Adrenal gland (tissue), 12 donors: Measurements from ENCODE around the gene HCN3. TPM values are rescaled to one million over a fixed set of nuclear protein-coding genes. Genes with fewer than 3 reads are reported as not detected.
"Not testable (repeated sequence)": the region's sequence is repeated elsewhere in the genome, so short reads cannot be mapped to it uniquely, and the experiment has no call there.

Source experiments
- DNase-seq, 7 donors: peaks; one replicate each; pipeline ENCODE4 v3.0.0-alpha.2; 2019 to 2020
- H3K27ac ChIP-seq, 5 donors: fragments of 200-600 bp; sonication (generic) in 4 of 5; 1 replicate in 3 of 5; 2 replicates in 2 of 5; pipeline versions ENCODE4 v1.5.1 to v1.8.0; 2016 to 2020; ENCODE audit warnings: mild to moderate bottlenecking in 1 of 5
- H3K27me3 ChIP-seq: fragments of 200-600 bp; 2 replicates; pipeline ENCODE4 v1.8.0; 2021
- H3K36me3 ChIP-seq, 2 donors: fragments of 200-600 bp; replicated peaks in 1 of 2; 1 replicate in 1 of 2; 2 replicates in 1 of 2; pipeline versions ENCODE4 v1.5.1 to v1.8.0; 2018 to 2022
- H3K4me1 ChIP-seq, 2 donors: fragments of 200-600 bp; replicated peaks in 1 of 2; 1 replicate in 1 of 2; 2 replicates in 1 of 2; pipeline versions ENCODE4 v1.5.1 to v1.8.0; 2018 to 2021
- H3K4me3 ChIP-seq, 4 donors: fragments of 200-600 bp; sonication (generic) in 3 of 4; one replicate each; pipeline ENCODE4 v1.5.1; 2016 to 2018
- H3K9me3 ChIP-seq, 3 donors: fragments of 200-600 bp; sonication (generic) in 1 of 3; replicated peaks in 1 of 3; 1 replicate in 2 of 3; 2 replicates in 1 of 3; pipeline versions ENCODE4 v1.5.1 to v1.8.0; 2016 to 2021
- CTCF ChIP-seq, 6 experiments: fragments of 450-650 bp in 4 of 6; fragments of 200-600 bp in 2 of 6; sonication (generic) in 1 of 6; IDR thresholded peaks; 1 replicate in 5 of 6; 2 replicates in 1 of 6; pipeline versions ENCODE4 v1.5.1 to v1.8.0; 2016 to 2021; ENCODE audit warnings: antibody characterized with exemption in 6 of 6, mild to moderate bottlenecking in 2 of 6, moderate library complexity in 1 of 6
- POLR2A ChIP-seq, 2 donors: fragments of 450-650 bp; IDR thresholded peaks; one replicate each; pipeline ENCODE4 v1.6.1; 2017; ENCODE audit warnings: antibody characterized with exemption in 2 of 2, mild to moderate bottlenecking in 2 of 2, moderate library complexity in 1 of 2
- WGBS, 4 donors: extraction: QIAGEN DNeasy Blood & Tissue Kit in 2 of 4; methylation state at CpG; one replicate each; pipeline versions ENCODE4 v1.1.5 to v1.1.7; 2013 to 2017; 5-methylcytosine and 5-hydroxymethylcytosine counted together
- intact Hi-C, 2 donors: fragments of 100-400 bp; cut with DNase I; formaldehyde crosslinking; loops; one replicate each; pipeline versions ENCODE4 v1.14.1 to v1.15.0; 2022 to 2023
- polyA plus RNA-seq, 3 donors: library from polyadenylated mRNA; stranded (reverse); fragments of 200-250 nt in 2 of 3; fragments of 350-450 nt in 1 of 3; fragmentation: Illumina TruSeq in 1 of 3; extraction: RNeasy Lipid Tissue Mini Kit (QIAGEN cat#74804) in 1 of 3; gene quantifications; one replicate each; pipeline ENCODE4 v1.2.3, GENCODE V29; 2013 to 2014
- total RNA-seq, 9 donors: library from RNA; depleted of rRNA in 4 of 9; stranded (reverse); fragments of >200 nt in 4 of 9; fragments of 120-200 nt in 1 of 9; fragmentation: NEBNext Ultra II Directional in 1 of 9; extraction: Animal tissue kit (Norgen Biotek cat#: 25700) in 1 of 9; gene quantifications; one replicate each; pipeline versions ENCODE4 v1.1.0 to v1.2.4, GENCODE V29; 2013 to 2023
- donor health status: healthy with polysubstance abuse.
- donor health status: Bipolar disorder and iron deficiency.
- donor health status: DM: yes; HTN: yes; CAD: no.
- donor health status: DM: no; HTN: no; CAD: no.
- donor health status: DM: no; HTN: no; CAD: no.
- donor health status: DM: yes; HTN: yes; CAD: no.

The HCN3 gene
- total and polyA plus RNA-seq, 12 donors = 1.0 to 14.5 (median 3.7) TPM

- H3K4me3 ChIP-seq = no peak overlapping the region
- H3K4me1 ChIP-seq = peaks cover 6 to 12% of the 10 kb centered on the region in 2 donors
- no peaks in the 10 kb centered on the region for H3K9me3 ChIP-seq
- TF ChIP-seq CTCF (IDR thresholded peaks at IDR 0.05) (no peak), POLR2A (IDR thresholded peaks at IDR 0.05) (no peak)
- DNase-seq = no peak
- no peaks in the 10 kb centered on the region for H3K27me3 ChIP-seq
- intact Hi-C loops = no loop called here
- WGBS, 4 donors = 83 to 90% (median 84%) methylated on average over 4 of the region's 4 CpGs
- no peak overlapping the region for H3K27ac ChIP-seq
- peaks cover 0 to 47% of the 10 kb centered on the region in 2 donors for H3K36me3 ChIP-seq
Observed at GRCh38 chr1:155327981-155328380, 50.7 kb downstream of the HCN3 start.

GRCh38 chr1:155328856-155329255 is 51.6 kb downstream of the HCN3 start:
- H3K27me3 ChIP-seq, H3K4me3 ChIP-seq, intact Hi-C loops, DNase-seq, H3K27ac ChIP-seq, H3K9me3 ChIP-seq: not testable (repeated sequence)
- peaks cover 0 to 50% of the 10 kb centered on the region in 2 donors for H3K36me3 ChIP-seq
- peaks cover 5 to 12% of the 10 kb centered on the region in 2 donors for H3K4me1 ChIP-seq
- 86 to 93% (median 87%) methylated on average over 7 of the region's 7 CpGs for WGBS, 4 donors

- intact Hi-C loops = no loop called here
- TF ChIP-seq POLR2A (IDR thresholded peaks at IDR 0.05) = no peak
- TF ChIP-seq CTCF (IDR thresholded peaks at IDR 0.05) = no peak
- H3K4me1 ChIP-seq = peaks cover 5 to 10% of the 10 kb centered on the region in 2 donors
- no peak overlapping the region for H3K4me3 ChIP-seq
- 86 to 93% (median 90%) methylated on average over 5 to 11 of the region's 11 CpGs for WGBS, 4 donors
- peaks cover 0 to 60% of the 10 kb centered on the region in 2 donors for H3K36me3 ChIP-seq
- peak in 1 of 7 donors; percentile 50 for DNase-seq
- H3K27me3 ChIP-seq = no peaks in the 10 kb centered on the region
- no peak overlapping the region for H3K27ac ChIP-seq
- no peaks in the 10 kb centered on the region for H3K9me3 ChIP-seq
Observed at GRCh38 chr1:155329980-155330598, 52.8 kb downstream of the HCN3 start.

GRCh38 chr1:155334962-155335361 is 57.7 kb downstream of the HCN3 start:
- H3K27ac ChIP-seq = no peak overlapping the region
- WGBS, 4 donors = 61 to 75% (median 69%) methylated on average over 1 of the region's 1 CpG
- no peaks in the 10 kb centered on the region for H3K9me3 ChIP-seq
- no peak overlapping the region for H3K4me3 ChIP-seq
- no peaks in the 10 kb centered on the region for H3K27me3 ChIP-seq
- no peak for DNase-seq
- H3K4me1 ChIP-seq = no peaks in the 10 kb centered on the region
- H3K36me3 ChIP-seq = peaks cover 0 to 74% of the 10 kb centered on the region in 2 donors
- intact Hi-C loops = no loop called here
- TF ChIP-seq POLR2A (IDR thresholded peaks at IDR 0.05) (no peak), CTCF (IDR thresholded peaks at IDR 0.05) (no peak)

Other genes with a start within 250 kb of the HCN3 start
- gene DCST2, start 243.7 kb upstream of the HCN3 start, total RNA-seq = 1 to 10 TPM in 3 of 9 donors, under 1 TPM in 4, not detected in 2; 0.14 to 2.4 (median 0.90) TPM
- 10 to 100 TPM in 1 of 3 donors, 1 to 10 TPM in 1, under 1 TPM in 1; 0.24 to 15.2 (median 8.5) TPM for gene DCST2, start 243.7 kb upstream of the HCN3 start, polyA plus RNA-seq
- gene DCST1, start 243.6 kb upstream of the HCN3 start, total RNA-seq = not detected
- not detected for gene DCST1, start 243.6 kb upstream of the HCN3 start, polyA plus RNA-seq
- gene ADAM15, start 226.1 kb upstream of the HCN3 start, total RNA-seq = 10 to 100 TPM; 11.6 to 84.2 (median 58.3) TPM
- 100 to 1,000 TPM in 2 of 3 donors, 10 to 100 TPM in 1; 16.1 to 269 (median 240) TPM for gene ADAM15, start 226.1 kb upstream of the HCN3 start, polyA plus RNA-seq
- 10 to 100 TPM in 5 of 9 donors, 1 to 10 TPM in 4; 3.5 to 28.7 (median 12.7) TPM for gene EFNA4, start 213.7 kb upstream of the HCN3 start, total RNA-seq
- gene EFNA4, start 213.7 kb upstream of the HCN3 start, polyA plus RNA-seq = 10 to 100 TPM; 10.0 to 23.5 (median 12.1) TPM
- gene EFNA3, start 198.6 kb upstream of the HCN3 start, total RNA-seq = 1 to 10 TPM; 1.4 to 7.3 (median 2.7) TPM
- 1 to 10 TPM; 2.8 to 4.0 (median 3.7) TPM for gene EFNA3, start 198.6 kb upstream of the HCN3 start, polyA plus RNA-seq
- gene EFNA1, start 149.6 kb upstream of the HCN3 start, total RNA-seq = 10 to 100 TPM in 8 of 9 donors, 1 to 10 TPM in 1; 9.9 to 49.7 (median 27.7) TPM
- 10 to 100 TPM in 2 of 3 donors, 1 to 10 TPM in 1; 6.6 to 35.9 (median 30.2) TPM for gene EFNA1, start 149.6 kb upstream of the HCN3 start, polyA plus RNA-seq
- 100 to 1,000 TPM in 2 of 9 donors, 10 to 100 TPM in 7; 31.7 to 112 (median 50.6) TPM for gene SLC50A1, start 141.6 kb upstream of the HCN3 start, total RNA-seq
- 100 to 1,000 TPM in 1 of 3 donors, 10 to 100 TPM in 2; 55.2 to 172 (median 61.8) TPM for gene SLC50A1, start 141.6 kb upstream of the HCN3 start, polyA plus RNA-seq
- gene DPM3, start 136.9 kb upstream of the HCN3 start, total RNA-seq = 100 to 1,000 TPM in 8 of 9 donors, 10 to 100 TPM in 1; 45.4 to 192 (median 159) TPM
- 1,000 to 10,000 TPM in 2 of 3 donors, 1 to 10 TPM in 1; 6.8 to 1,427 (median 1,371) TPM for gene DPM3, start 136.9 kb upstream of the HCN3 start, polyA plus RNA-seq
- gene KRTCAP2, start 104.2 kb upstream of the HCN3 start, total RNA-seq = 100 to 1,000 TPM in 8 of 9 donors, 10 to 100 TPM in 1; 76.1 to 252 (median 154) TPM
- gene KRTCAP2, start 104.2 kb upstream of the HCN3 start, polyA plus RNA-seq = 100 to 1,000 TPM; 383 to 806 (median 704) TPM
- under 1 TPM in 7 of 9 donors, not detected in 2; 0.19 to 0.96 (median 0.44) TPM for gene TRIM46, start 103.6 kb upstream of the HCN3 start, total RNA-seq
- gene TRIM46, start 103.6 kb upstream of the HCN3 start, polyA plus RNA-seq = 1 to 10 TPM in 2 of 3 donors, under 1 TPM in 1; 0.38 to 5.6 (median 1.2) TPM
- 10 to 100 TPM in 7 of 9 donors, 1 to 10 TPM in 2; 7.1 to 38.6 (median 15.7) TPM for gene THBS3, start 69.6 kb upstream of the HCN3 start, total RNA-seq
- 100 to 1,000 TPM in 1 of 3 donors, 10 to 100 TPM in 1, 1 to 10 TPM in 1; 9.6 to 147 (median 71.3) TPM for gene THBS3, start 69.6 kb upstream of the HCN3 start, polyA plus RNA-seq
- 10 to 100 TPM; 39.2 to 83.8 (median 45.6) TPM for gene MTX1, start 68.8 kb upstream of the HCN3 start, total RNA-seq
- 100 to 1,000 TPM in 1 of 3 donors, 10 to 100 TPM in 2; 26.7 to 111 (median 79.8) TPM for gene MTX1, start 68.8 kb upstream of the HCN3 start, polyA plus RNA-seq
- 10 to 100 TPM in 7 of 9 donors, 1 to 10 TPM in 2; 8.5 to 43.0 (median 32.6) TPM for gene ENTREP3, start 22.0 kb upstream of the HCN3 start, total RNA-seq
- gene ENTREP3, start 22.0 kb upstream of the HCN3 start, polyA plus RNA-seq = 10 to 100 TPM; 10.3 to 26.9 (median 22.7) TPM
- gene SCAMP3, start 15.1 kb upstream of the HCN3 start, total RNA-seq = 100 to 1,000 TPM in 4 of 9 donors, 10 to 100 TPM in 5; 51.0 to 143 (median 98.6) TPM
- gene SCAMP3, start 15.1 kb upstream of the HCN3 start, polyA plus RNA-seq = 100 to 1,000 TPM in 1 of 3 donors, 10 to 100 TPM in 2; 41.9 to 102 (median 78.0) TPM
- 10 to 100 TPM; 10.7 to 94.2 (median 53.6) TPM for gene CLK2, start 4.0 kb upstream of the HCN3 start, total RNA-seq
- gene CLK2, start 4.0 kb upstream of the HCN3 start, polyA plus RNA-seq = 100 to 1,000 TPM in 2 of 3 donors, 10 to 100 TPM in 1; 47.1 to 162 (median 122) TPM
- under 1 TPM in 2 of 9 donors, not detected in 7; 0.18 to 0.34 TPM for gene PKLR, start 24.0 kb downstream of the HCN3 start, total RNA-seq
- gene PKLR, start 24.0 kb downstream of the HCN3 start, polyA plus RNA-seq = under 1 TPM in 2 of 3 donors, not detected in 1; 0.10 to 0.24 TPM
- gene FDPS, start 31.4 kb downstream of the HCN3 start, total RNA-seq = 1,000 to 10,000 TPM in 2 of 9 donors, 100 to 1,000 TPM in 7; 107 to 2,334 (median 186) TPM
- 1,000 to 10,000 TPM in 1 of 3 donors, 100 to 1,000 TPM in 2; 167 to 2,274 (median 225) TPM for gene FDPS, start 31.4 kb downstream of the HCN3 start, polyA plus RNA-seq
- gene RUSC1, start 43.4 kb downstream of the HCN3 start, total RNA-seq = 10 to 100 TPM in 8 of 9 donors, 1 to 10 TPM in 1; 9.8 to 64.9 (median 27.1) TPM
- 100 to 1,000 TPM in 1 of 3 donors, 10 to 100 TPM in 2; 15.1 to 111 (median 53.7) TPM for gene RUSC1, start 43.4 kb downstream of the HCN3 start, polyA plus RNA-seq